Renal pelvis (tissue), 4 donors: ENCODE results near the gene REC114. TPM values are rescaled to one million over a fixed set of nuclear protein-coding genes. Genes with fewer than 3 reads are reported as not detected.

ENCODE experiments used
- DNase-seq: peaks from one replicate; pipeline ENCODE4 v3.0.0-alpha.2; 2013
- polyA plus RNA-seq, 3 donors: library from polyadenylated mRNA; unstranded; fragments of 120-200 nt; gene quantifications; one replicate each; pipeline ENCODE4 v1.2.1, GENCODE V29; 2013; ENCODE audit not compliant: insufficient read length in 3 of 3

REC114 gene
- polyA plus RNA-seq, 3 donors = 0.55 TPM; not detected in 2

GRCh38 chr15:73602446-73602843 is 159.5 kb downstream of the REC114 start:
- no peak for DNase-seq

GRCh38 chr15:73602992-73603391 is 160.0 kb downstream of the REC114 start:
- DNase-seq = no peak

- no peak for DNase-seq
Measured at GRCh38 chr15:73604477-73604876, 161.5 kb downstream of the REC114 start.

GRCh38 chr15:73605759-73606436 is 162.9 kb downstream of the REC114 start:
- no peak for DNase-seq

GRCh38 chr15:73607405-73607804 is 164.4 kb downstream of the REC114 start:
- no peak for DNase-seq

GRCh38 chr15:73607843-73608242 is 164.9 kb downstream of the REC114 start:
- DNase-seq = no peak

- DNase-seq = no peak
Measured at GRCh38 chr15:73608475-73608874, 165.5 kb downstream of the REC114 start.

GRCh38 chr15:73608941-73609340 is 166.0 kb downstream of the REC114 start:
- DNase-seq = no peak

Other genes with a start within 250 kb of the REC114 start
- 1 to 10 TPM; 1.2 to 1.3 (median 1.3) TPM for gene HCN4, start 74.2 kb upstream of the REC114 start, polyA plus RNA-seq
- gene NPTN, start 190.2 kb downstream of the REC114 start, polyA plus RNA-seq = 100 to 1,000 TPM; 178 to 181 (median 179) TPM
- gene CD276, start 241.2 kb downstream of the REC114 start, polyA plus RNA-seq = 100 to 1,000 TPM; 156 to 198 (median 175) TPM